ENCODE results near the gene INTS6. TPM values are rescaled to one million over a fixed set of nuclear protein-coding genes. Genes with fewer than 3 reads are reported as not detected.
"Not testable (repeated sequence)": the region's sequence is repeated elsewhere in the genome, so short reads cannot be mapped to it uniquely, and the experiment has no call there.

Gene INTS6
- total RNA-seq, 4 donors from 2014 or later, result 30.8 to 60.1 (median 45.5) TPM

DNA sequence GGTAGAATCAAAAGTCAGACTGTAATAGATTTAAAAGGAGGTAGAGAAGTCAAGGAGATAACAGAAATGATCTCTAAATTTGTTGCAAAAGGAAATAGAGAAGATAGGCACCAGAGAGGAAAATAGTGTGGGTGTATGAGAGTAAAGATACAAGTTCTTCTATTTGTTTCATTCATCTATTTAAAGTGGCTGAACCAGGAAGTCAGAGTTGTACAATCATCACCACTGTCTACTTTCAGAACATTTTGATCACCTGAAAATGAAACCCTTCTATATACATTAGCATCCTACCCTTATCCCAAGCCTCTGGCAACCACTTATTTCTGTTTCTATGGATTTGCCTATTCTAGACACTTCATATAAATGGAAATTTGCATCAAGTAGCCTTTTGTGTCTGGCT is 36.7 kb downstream of the INTS6 start:
- H3K27me3 ChIP-seq, result no peaks in the 10 kb centered on the region
- no peak overlapping the region for H3K4me3 ChIP-seq
- no peak for TF ChIP-seq POLR2A (IDR thresholded peaks at IDR 0.05)
- TF ChIP-seq EP300 (IDR thresholded peaks at IDR 0.05), result no peak
- TF ChIP-seq, protein P1, sequence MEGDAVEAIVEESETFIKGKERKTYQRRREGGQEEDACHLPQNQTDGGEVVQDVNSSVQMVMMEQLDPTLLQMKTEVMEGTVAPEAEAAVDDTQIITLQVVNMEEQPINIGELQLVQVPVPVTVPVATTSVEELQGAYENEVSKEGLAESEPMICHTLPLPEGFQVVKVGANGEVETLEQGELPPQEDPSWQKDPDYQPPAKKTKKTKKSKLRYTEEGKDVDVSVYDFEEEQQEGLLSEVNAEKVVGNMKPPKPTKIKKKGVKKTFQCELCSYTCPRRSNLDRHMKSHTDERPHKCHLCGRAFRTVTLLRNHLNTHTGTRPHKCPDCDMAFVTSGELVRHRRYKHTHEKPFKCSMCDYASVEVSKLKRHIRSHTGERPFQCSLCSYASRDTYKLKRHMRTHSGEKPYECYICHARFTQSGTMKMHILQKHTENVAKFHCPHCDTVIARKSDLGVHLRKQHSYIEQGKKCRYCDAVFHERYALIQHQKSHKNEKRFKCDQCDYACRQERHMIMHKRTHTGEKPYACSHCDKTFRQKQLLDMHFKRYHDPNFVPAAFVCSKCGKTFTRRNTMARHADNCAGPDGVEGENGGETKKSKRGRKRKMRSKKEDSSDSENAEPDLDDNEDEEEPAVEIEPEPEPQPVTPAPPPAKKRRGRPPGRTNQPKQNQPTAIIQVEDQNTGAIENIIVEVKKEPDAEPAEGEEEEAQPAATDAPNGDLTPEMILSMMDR (IDR thresholded peaks at IDR 0.05), result no peak
- H3K9me3 ChIP-seq, result peaks cover 0 to 5% (median 0%) of the 10 kb centered on the region in 4 donors
- H3K27ac ChIP-seq, result no peak overlapping the region
- DNase-seq (ENCODE audit: low spot score in 2 of 2), result no peak
- peaks cover 0 to 15% (median 0%) of the 10 kb centered on the region in 3 donors for H3K36me3 ChIP-seq
- peaks cover 0 to 2% (median 0%) of the 10 kb centered on the region in 4 donors for H3K4me1 ChIP-seq

DNA sequence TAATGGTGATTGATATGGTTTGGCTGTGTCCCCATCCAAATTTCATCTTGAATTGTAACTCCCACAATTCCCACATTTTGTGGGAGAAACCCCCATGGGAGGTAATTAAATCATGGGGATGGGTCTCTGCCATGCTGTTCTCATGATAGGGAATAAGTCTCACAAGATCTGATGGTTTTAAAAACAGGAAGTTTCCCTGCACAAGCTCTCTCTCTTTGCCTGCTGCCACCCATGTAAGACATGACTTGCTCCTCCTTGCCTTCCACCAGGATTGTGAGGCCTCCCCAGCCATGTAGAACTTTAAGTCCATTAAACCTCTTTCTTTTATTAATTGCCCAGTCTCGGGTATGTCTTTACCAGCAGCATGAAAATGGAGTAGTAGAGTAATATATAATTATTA is 37.5 kb downstream of the INTS6 start:
- not testable (repeated sequence) for H3K27ac ChIP-seq; H3K4me3 ChIP-seq; DNase-seq (ENCODE audit: low spot score in 2 of 2); H3K27me3 ChIP-seq; H3K4me1 ChIP-seq; H3K9me3 ChIP-seq
- WGBS, 2 donors, result 96 to 100% methylated on average over 1 of the region's 1 CpG
- peaks cover 0 to 17% (median 0%) of the 10 kb centered on the region in 3 donors for H3K36me3 ChIP-seq

DNA sequence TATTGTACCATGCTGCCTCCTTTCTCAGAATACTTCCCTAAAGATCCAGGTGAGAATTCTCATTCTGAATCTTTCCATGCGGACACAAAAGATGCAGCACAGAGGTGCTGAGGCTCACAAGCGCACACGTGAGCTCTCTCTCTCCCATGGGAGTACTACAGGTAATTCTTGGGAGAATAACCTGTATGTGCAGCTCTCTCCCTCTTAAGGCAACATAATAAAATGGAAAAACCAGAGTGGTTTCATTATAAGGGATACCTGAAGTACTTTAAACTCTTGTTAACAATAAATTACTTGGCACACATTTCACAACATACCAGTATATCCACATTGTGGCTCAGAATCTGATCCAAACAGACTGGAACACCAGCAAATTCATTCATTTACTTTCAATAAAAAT is 40.4 kb downstream of the INTS6 start:
- Histone ChIP-seq H3K27ac (no peak overlapping the region), H3K9me3 (peaks cover 0 to 5% (median 0%) of the 10 kb centered on the region in 4 donors), H3K4me3 (no peak overlapping the region), H3K4me1 (peaks cover 0 to under 1% (median 0%) of the 10 kb centered on the region in 4 donors), H3K27me3 (no peaks in the 10 kb centered on the region), H3K36me3 (peaks cover 0 to 13% (median 0%) of the 10 kb centered on the region in 3 donors)
- DNase-seq (ENCODE audit: low spot score in 2 of 2), result no peak
- WGBS, 2 donors, result 87 to 95% methylated on average over 3 of the region's 3 CpGs
- TF ChIP-seq, protein P1 (IDR thresholded peaks at IDR 0.05), result no peak
- TF ChIP-seq POLR2A (IDR thresholded peaks at IDR 0.05) (no peak), EP300 (IDR thresholded peaks at IDR 0.05) (no peak)

DNA sequence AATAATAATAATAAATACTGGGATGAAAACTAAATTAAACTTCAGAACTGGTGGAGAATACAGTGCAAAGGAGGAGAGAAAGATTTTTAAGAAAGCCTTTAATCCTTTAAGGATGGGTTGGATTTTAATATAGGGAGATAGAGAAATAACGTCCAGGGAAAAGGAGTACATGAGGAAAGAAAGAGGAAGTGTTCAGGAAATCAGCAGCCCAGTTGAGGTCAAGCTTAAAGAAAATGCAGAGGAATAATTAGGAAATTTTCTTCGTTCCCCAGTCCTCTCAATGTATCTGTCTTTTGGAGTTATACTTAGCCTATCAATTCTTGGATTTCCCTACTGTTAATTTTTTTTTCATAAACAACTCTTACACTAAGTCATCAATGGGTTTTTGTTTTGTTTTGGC is 47.7 kb downstream of the INTS6 start:
- WGBS, 2 donors, result 54 to 61% methylated on average over 2 of the region's 2 CpGs
- DNase-seq (ENCODE audit: low spot score in 2 of 2), result no peak

DNA sequence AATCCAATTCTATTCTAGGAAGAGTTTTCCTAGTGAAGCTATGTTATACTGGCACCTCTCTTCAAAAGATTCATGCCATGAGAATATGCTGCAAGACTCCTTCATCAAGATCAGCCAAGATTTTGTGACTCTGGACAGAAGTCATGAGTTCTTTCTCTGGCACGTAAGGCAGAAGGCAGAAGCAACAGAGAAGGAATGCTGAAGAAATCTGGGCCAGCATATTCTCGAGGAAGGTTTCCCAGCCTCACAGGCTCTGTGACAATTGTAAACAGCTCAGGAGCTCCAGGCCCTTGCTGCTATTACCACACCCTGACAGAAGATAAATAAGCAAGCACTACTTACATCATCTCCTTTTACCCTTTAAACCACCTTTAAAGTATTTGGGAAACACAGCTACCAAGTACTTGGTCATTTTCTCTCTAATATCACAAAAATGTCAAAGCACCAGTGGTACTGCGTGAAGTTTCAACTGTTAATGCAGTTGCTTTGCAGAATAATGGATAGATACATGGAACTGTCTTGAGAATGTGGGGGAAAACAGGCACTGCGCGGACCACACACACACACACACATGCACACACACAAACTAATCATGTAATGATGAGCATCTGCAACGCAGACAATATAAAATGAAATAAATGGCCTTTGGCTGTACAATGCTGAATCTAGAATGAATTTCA is 55.4 kb downstream of the INTS6 start:
- Histone ChIP-seq H3K4me3 (no peak overlapping the region), H3K27me3 (no peaks in the 10 kb centered on the region), H3K36me3 (peaks cover 0 to 9% (median 0%) of the 10 kb centered on the region in 3 donors), H3K9me3 (no peaks in the 10 kb centered on the region), H3K4me1 (peaks cover 0 to 29% (median 8%) of the 10 kb centered on the region in 4 donors), H3K27ac (peak overlapping the region in 2 of 4 donors; percentile 12 to 45)
- WGBS, 2 donors, result 60 to 62% methylated on average over 6 of the region's 6 CpGs
- peak; percentile 24 to 38 for DNase-seq (ENCODE audit: low spot score in 2 of 2)
- no peak for TF ChIP-seq POLR2A (IDR thresholded peaks at IDR 0.05)
- TF ChIP-seq EP300 (IDR thresholded peaks at IDR 0.05), result peak in 1 of 2 donors; percentile 53

More for the DNA sequence above, 47.7 kb downstream of the INTS6 start:
- Histone ChIP-seq H3K27me3 (no peaks in the 10 kb centered on the region), H3K36me3 (peaks cover 0 to under 1% (median 0%) of the 10 kb centered on the region in 3 donors), H3K27ac (no peak overlapping the region), H3K9me3 (no peaks in the 10 kb centered on the region), H3K4me1 (peaks cover 0 to 8% (median 2%) of the 10 kb centered on the region in 4 donors), H3K4me3 (no peak overlapping the region)
- TF ChIP-seq EP300 (IDR thresholded peaks at IDR 0.05) (no peak), POLR2A (IDR thresholded peaks at IDR 0.05) (no peak)
- TF ChIP-seq, protein P1 (IDR thresholded peaks at IDR 0.05), result no peak

DNA sequence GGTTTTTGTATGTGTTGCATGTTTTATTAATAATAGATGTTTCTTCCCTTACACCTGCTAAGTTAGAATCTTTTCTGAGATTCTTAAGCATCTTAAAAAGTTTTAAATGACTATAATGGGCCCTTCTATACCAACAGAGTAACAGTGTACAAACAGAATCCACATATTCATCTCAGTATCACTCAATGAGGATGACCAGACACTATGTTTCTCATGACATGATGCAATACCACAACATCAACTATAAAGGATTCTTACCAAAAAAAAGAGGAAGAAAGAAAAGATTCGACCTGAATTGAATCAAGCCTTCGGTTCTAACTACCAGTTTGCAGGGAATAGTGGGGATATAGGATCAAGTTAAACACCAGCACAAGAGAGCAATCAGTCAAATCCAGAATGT is 56.5 kb downstream of the INTS6 start:
- no peak for DNase-seq (ENCODE audit: low spot score in 2 of 2)
- Histone ChIP-seq H3K4me3 (no peak overlapping the region), H3K4me1 (peaks cover 0 to 28% (median 8%) of the 10 kb centered on the region in 4 donors), H3K27ac (peak overlapping the region in 2 of 4 donors; percentile 12 to 45), H3K27me3 (no peaks in the 10 kb centered on the region), H3K36me3 (peaks cover 0 to 9% (median 0%) of the 10 kb centered on the region in 3 donors), H3K9me3 (no peaks in the 10 kb centered on the region)
- WGBS, 2 donors, result 78 to 85% methylated on average over 2 of the region's 2 CpGs
- no peak for TF ChIP-seq EP300 (IDR thresholded peaks at IDR 0.05)
- TF ChIP-seq, protein P1 (IDR thresholded peaks at IDR 0.05), result no peak
- no peak for TF ChIP-seq POLR2A (IDR thresholded peaks at IDR 0.05)
